ENCODE data around the gene ST3GAL6. TPM values are rescaled to one million over a fixed set of nuclear protein-coding genes. Genes with fewer than 3 reads are reported as not detected.
A peak's percentile ranks its signal among the peaks of the same experiment; 100 is the strongest.

ST3GAL6 gene
- total and polyA plus RNA-seq, 2 of the 13 experiments (the other 11 are each of a cell fraction or from before 2014, with no cell fraction given): 17.5 to 23.2 TPM

DNA sequence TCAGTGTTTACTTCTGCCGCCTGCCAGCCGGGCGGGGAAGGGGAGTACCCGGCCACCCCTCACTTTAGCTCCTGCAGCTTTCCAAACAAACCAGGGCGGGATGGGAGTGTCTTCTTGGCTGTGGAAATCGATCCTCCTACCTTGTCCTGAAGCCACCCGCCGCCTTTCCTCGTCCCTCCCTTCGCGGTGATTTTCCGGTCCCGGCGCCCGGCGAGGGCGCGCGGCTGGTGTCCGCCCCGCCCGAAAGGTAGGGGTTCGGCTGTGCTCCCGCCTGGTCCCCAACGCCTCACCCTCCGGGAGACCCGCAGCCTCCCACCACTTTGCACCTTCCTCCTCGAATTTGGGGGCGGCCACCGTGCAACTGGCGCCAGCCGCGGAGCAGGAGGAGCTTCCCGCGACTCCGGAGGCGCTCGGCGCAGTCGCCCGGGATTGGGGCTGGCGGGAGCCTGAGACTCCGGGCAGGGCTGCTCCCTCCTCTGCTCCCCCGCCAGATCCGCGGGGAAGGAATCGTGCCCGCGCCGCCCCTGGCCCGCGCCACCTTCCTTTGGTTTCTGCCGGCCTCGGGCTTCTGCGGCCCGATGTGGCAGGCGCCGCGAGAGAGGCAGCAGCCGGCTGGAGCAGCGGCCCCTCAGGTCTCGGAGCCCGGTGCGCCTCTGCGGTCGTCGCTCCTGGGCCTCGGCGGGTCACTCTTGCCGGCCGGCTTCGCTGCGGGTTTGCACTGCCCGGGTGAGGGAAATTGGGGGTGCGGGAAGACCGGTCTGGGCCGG, 30.7 kb upstream of the ST3GAL6 start (continued):
- no peak for TF ChIP-seq FOXM1 (CRISPR knock-in tag; IDR thresholded peaks at IDR 0.05)
- TF ChIP-seq KAT7 (CRISPR knock-in tag; IDR thresholded peaks at IDR 0.05; ENCODE audit: borderline replicate concordance): no peak; the same call in 1 of the 2 replicates
- no peak for TF ChIP-seq JUND (CRISPR knock-in tag; IDR thresholded peaks at IDR 0.05)
- TF ChIP-seq ZIK1 (CRISPR knock-in tag; IDR thresholded peaks at IDR 0.05; ENCODE audit: borderline replicate concordance, low read depth): no peak
- 0 out of 2 replicates have a peak, but pooled peaks have one; percentile 3 for TF ChIP-seq CHD2 (IDR thresholded peaks at IDR 0.05; ENCODE audit: low read depth, low read length)
- peak; percentile 37; the same call in 1 of the 2 replicates for TF ChIP-seq PITX1 (CRISPR knock-in tag; IDR thresholded peaks at IDR 0.05)
- TF ChIP-seq, protein P1, sequence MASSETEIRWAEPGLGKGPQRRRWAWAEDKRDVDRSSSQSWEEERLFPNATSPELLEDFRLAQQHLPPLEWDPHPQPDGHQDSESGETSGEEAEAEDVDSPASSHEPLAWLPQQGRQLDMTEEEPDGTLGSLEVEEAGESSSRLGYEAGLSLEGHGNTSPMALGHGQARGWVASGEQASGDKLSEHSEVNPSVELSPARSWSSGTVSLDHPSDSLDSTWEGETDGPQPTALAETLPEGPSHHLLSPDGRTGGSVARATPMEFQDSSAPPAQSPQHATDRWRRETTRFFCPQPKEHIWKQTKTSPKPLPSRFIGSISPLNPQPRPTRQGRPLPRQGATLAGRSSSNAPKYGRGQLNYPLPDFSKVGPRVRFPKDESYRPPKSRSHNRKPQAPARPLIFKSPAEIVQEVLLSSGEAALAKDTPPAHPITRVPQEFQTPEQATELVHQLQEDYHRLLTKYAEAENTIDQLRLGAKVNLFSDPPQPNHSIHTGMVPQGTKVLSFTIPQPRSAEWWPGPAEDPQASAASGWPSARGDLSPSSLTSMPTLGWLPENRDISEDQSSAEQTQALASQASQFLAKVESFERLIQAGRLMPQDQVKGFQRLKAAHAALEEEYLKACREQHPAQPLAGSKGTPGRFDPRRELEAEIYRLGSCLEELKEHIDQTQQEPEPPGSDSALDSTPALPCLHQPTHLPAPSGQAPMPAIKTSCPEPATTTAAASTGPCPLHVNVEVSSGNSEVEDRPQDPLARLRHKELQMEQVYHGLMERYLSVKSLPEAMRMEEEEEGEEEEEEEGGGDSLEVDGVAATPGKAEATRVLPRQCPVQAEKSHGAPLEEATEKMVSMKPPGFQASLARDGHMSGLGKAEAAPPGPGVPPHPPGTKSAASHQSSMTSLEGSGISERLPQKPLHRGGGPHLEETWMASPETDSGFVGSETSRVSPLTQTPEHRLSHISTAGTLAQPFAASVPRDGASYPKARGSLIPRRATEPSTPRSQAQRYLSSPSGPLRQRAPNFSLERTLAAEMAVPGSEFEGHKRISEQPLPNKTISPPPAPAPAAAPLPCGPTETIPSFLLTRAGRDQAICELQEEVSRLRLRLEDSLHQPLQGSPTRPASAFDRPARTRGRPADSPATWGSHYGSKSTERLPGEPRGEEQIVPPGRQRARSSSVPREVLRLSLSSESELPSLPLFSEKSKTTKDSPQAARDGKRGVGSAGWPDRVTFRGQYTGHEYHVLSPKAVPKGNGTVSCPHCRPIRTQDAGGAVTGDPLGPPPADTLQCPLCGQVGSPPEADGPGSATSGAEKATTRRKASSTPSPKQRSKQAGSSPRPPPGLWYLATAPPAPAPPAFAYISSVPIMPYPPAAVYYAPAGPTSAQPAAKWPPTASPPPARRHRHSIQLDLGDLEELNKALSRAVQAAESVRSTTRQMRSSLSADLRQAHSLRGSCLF (CRISPR knock-in tag; IDR thresholded peaks at IDR 0.05; ENCODE audit: borderline replicate concordance): no peak
- TF ChIP-seq ZNF251 (CRISPR knock-in tag; IDR thresholded peaks at IDR 0.05): no peak
- no peak for TF ChIP-seq ZNF354B (CRISPR knock-in tag; IDR thresholded peaks at IDR 0.05)
- TF ChIP-seq NFATC3 (CRISPR knock-in tag; IDR thresholded peaks at IDR 0.05): no peak
- TF ChIP-seq PRPF4 (IDR thresholded peaks at IDR 0.05; ENCODE audit: low read depth, low read length, poor library complexity, severe bottlenecking): no peak
- TF ChIP-seq ZNF792 (CRISPR knock-in tag; IDR thresholded peaks at IDR 0.05): 0 out of 2 replicates have a peak, but pooled peaks have one; percentile 24
- no peak for TF ChIP-seq ZNF382 (CRISPR knock-in tag; IDR thresholded peaks at IDR 0.05; ENCODE audit: borderline replicate concordance)
- no peak for TF ChIP-seq ZKSCAN5 (CRISPR knock-in tag; IDR thresholded peaks at IDR 0.05)
- no peak for TF ChIP-seq MLLT10 (CRISPR knock-in tag; IDR thresholded peaks at IDR 0.05)
- no peak for TF ChIP-seq PAWR (CRISPR knock-in tag; IDR thresholded peaks at IDR 0.05; ENCODE audit: borderline replicate concordance)
- TF ChIP-seq, protein P2, sequence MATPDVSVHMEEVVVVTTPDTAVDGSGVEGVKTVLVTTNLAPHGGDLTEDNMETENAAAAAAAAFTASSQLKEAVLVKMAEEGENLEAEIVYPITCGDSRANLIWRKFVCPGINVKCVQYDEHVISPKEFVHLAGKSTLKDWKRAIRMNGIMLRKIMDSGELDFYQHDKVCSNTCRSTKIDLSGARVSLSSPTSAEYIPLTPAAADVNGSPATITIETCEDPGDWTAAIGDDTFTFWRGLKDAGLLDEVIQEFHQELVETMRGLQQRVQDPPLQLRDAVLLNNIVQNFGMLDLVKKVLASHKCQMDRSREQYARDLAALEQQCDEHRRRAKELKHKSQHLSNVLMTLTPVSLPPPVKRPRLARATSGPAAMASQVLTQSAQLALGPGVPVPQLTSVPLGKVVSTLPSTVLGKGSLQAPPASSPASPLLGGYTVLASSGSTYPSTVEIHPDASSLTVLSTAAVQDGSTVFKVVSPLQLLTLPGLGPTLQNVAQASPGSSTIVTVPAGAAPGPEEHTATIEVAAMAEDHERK (CRISPR knock-in tag; IDR thresholded peaks at IDR 0.05; ENCODE audit: low read depth): no peak
- TF ChIP-seq NFYC (CRISPR knock-in tag; IDR thresholded peaks at IDR 0.05): no peak
- TF ChIP-seq NR2F1 (CRISPR knock-in tag; IDR thresholded peaks at IDR 0.05): no peak
- peak; percentile 54; the same call in 1 of the 2 replicates for TF ChIP-seq FOXO1 (CRISPR knock-in tag; IDR thresholded peaks at IDR 0.05)
- TF ChIP-seq, protein P3, sequence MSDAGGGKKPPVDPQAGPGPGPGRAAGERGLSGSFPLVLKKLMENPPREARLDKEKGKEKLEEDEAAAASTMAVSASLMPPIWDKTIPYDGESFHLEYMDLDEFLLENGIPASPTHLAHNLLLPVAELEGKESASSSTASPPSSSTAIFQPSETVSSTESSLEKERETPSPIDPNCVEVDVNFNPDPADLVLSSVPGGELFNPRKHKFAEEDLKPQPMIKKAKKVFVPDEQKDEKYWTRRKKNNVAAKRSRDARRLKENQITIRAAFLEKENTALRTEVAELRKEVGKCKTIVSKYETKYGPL (CRISPR knock-in tag; IDR thresholded peaks at IDR 0.05): no peak
- TF ChIP-seq ZNF235 (CRISPR knock-in tag; IDR thresholded peaks at IDR 0.05; ENCODE audit: borderline replicate concordance): no peak; the same call in 1 of the 2 replicates
